Thymus (tissue), 11 donors: ENCODE data around the gene ANKRD12. TPM values are rescaled to one million over a fixed set of nuclear protein-coding genes. Genes with fewer than 3 reads are reported as not detected.
A peak's percentile ranks its signal among the peaks of the same experiment; 100 is the strongest.

Experiments
- DNase-seq, 9 donors: peaks; one replicate each; pipeline ENCODE4 v3.0.0-alpha.2; 2013; ENCODE audit warnings: low spot score in 9 of 9, low read depth in 6 of 9, missing footprints in 1 of 9
- H3K27ac ChIP-seq, 2 donors: one replicate each; pipeline ENCODE4 v1.5.1; 2013; ENCODE audit warnings: control low read depth in 1 of 2, low read depth in 1 of 2, low read length in 1 of 2, mild to moderate bottlenecking in 1 of 2, moderate library complexity in 1 of 2
- H3K27me3 ChIP-seq, 2 donors: one replicate each; pipeline ENCODE4 v1.5.1; 2013; ENCODE audit warnings: low read length in 1 of 2; ENCODE audit not compliant: control insufficient read depth in 2 of 2, insufficient read depth in 1 of 2
- H3K36me3 ChIP-seq, 2 donors: one replicate each; pipeline ENCODE4 v1.5.1; 2013; ENCODE audit warnings: low read length in 1 of 2, mild to moderate bottlenecking in 1 of 2, moderate library complexity in 1 of 2; ENCODE audit not compliant: control insufficient read depth in 2 of 2, insufficient read depth in 2 of 2
- H3K4me1 ChIP-seq, 2 donors: one replicate each; pipeline ENCODE4 v1.5.1; 2013; ENCODE audit warnings: low read length in 2 of 2; ENCODE audit not compliant: control insufficient read depth in 2 of 2, insufficient read depth in 2 of 2
- H3K4me3 ChIP-seq, 2 donors: one replicate each; pipeline ENCODE4 v1.5.1; 2013; ENCODE audit warnings: low read length in 2 of 2, control low read depth in 1 of 2, mild to moderate bottlenecking in 1 of 2
- H3K9me3 ChIP-seq, 2 donors: one replicate each; pipeline ENCODE4 v1.5.1; 2013; ENCODE audit warnings: low read length in 1 of 2, mild to moderate bottlenecking in 1 of 2; ENCODE audit not compliant: control insufficient read depth in 2 of 2, insufficient read depth in 1 of 2
- WGBS: extraction: QIAGEN DNeasy Blood & Tissue Kit; methylation state at CpG from one replicate; pipeline ENCODE4 v1.1.7; 2013; 5-methylcytosine and 5-hydroxymethylcytosine counted together
- polyA plus RNA-seq: library from polyadenylated mRNA; stranded (reverse); fragments of 200-250 nt; gene quantifications from one replicate; pipeline ENCODE4 v1.2.3, GENCODE V29; 2013
- total RNA-seq: library from RNA; stranded (reverse); fragments of 120-200 nt; gene quantifications from one replicate; pipeline ENCODE4 v1.2.4, GENCODE V29; 2013
- donor health status: healthy.

ANKRD12 gene
- total and polyA plus RNA-seq, 2 donors, result 13.0 to 57.9 TPM

GRCh38 chr18:9103376-9103873 is 33.2 kb upstream of the ANKRD12 start:
- Histone ChIP-seq H3K4me3 (peak overlapping the region; percentile 75 to 87), H3K9me3 (no peaks in the 10 kb centered on the region), H3K4me1 (peaks cover 21 to 23% of the 10 kb centered on the region in 2 donors), H3K27ac (peak overlapping the region; percentile 91 to 93), H3K36me3 (peaks cover 0 to 8% of the 10 kb centered on the region in 2 donors), H3K27me3 (no peaks in the 10 kb centered on the region)
- 1% methylated on average over 4 of the region's 4 CpGs for WGBS
- peak in 3 of 9 donors; percentile 29 to 72 (median 60) for DNase-seq

- peaks cover 0 to 8% of the 10 kb centered on the region in 2 donors for H3K36me3 ChIP-seq
- no peaks in the 10 kb centered on the region for H3K9me3 ChIP-seq
- 35% methylated on average over 5 of the region's 5 CpGs for WGBS
- no peaks in the 10 kb centered on the region for H3K27me3 ChIP-seq
- H3K4me1 ChIP-seq, result peaks cover 21 to 23% of the 10 kb centered on the region in 2 donors
- DNase-seq, result no peak
- peak overlapping the region; percentile 75 to 87 for H3K4me3 ChIP-seq
- H3K27ac ChIP-seq, result peak overlapping the region; percentile 64 to 93
Measured at GRCh38 chr18:9104244-9104901, 32.2 kb upstream of the ANKRD12 start.

GRCh38 chr18:9105420-9105819 is 31.2 kb upstream of the ANKRD12 start:
- Histone ChIP-seq H3K27me3 (no peaks in the 10 kb centered on the region), H3K4me3 (no peak overlapping the region), H3K27ac (no peak overlapping the region), H3K36me3 (peaks cover 0 to 8% of the 10 kb centered on the region in 2 donors), H3K9me3 (no peaks in the 10 kb centered on the region), H3K4me1 (peaks cover 21 to 23% of the 10 kb centered on the region in 2 donors)
- DNase-seq, result no peak
- WGBS, result 70% methylated on average over 3 of the region's 3 CpGs

- WGBS, result 83% methylated on average over 1 of the region's 1 CpG
- no peak overlapping the region for H3K27ac ChIP-seq
- H3K9me3 ChIP-seq, result no peaks in the 10 kb centered on the region
Measured at GRCh38 chr18:9106094-9106493, 30.5 kb upstream of the ANKRD12 start.

GRCh38 chr18:9106800-9107584 is 29.6 kb upstream of the ANKRD12 start:
- DNase-seq, result no peak
- no peak overlapping the region for H3K27ac ChIP-seq
- H3K4me1 ChIP-seq, result peaks cover 16 to 18% of the 10 kb centered on the region in 2 donors
- H3K9me3 ChIP-seq, result no peaks in the 10 kb centered on the region
- peaks cover 0 to 10% of the 10 kb centered on the region in 2 donors for H3K36me3 ChIP-seq
- no peak overlapping the region for H3K4me3 ChIP-seq
- 25% methylated on average over 4 of the region's 4 CpGs for WGBS
- H3K27me3 ChIP-seq, result no peaks in the 10 kb centered on the region

More at GRCh38 chr18:9106094-9106493, 30.5 kb upstream of the ANKRD12 start:
- no peak overlapping the region for H3K4me3 ChIP-seq
- H3K36me3 ChIP-seq, result peaks cover 0 to 8% of the 10 kb centered on the region in 2 donors
- peaks cover 21 to 23% of the 10 kb centered on the region in 2 donors for H3K4me1 ChIP-seq
- H3K27me3 ChIP-seq, result no peaks in the 10 kb centered on the region
- DNase-seq, result no peak

GRCh38 chr18:9108911-9109310 is 27.7 kb upstream of the ANKRD12 start:
- no peak overlapping the region for H3K4me3 ChIP-seq
- no peaks in the 10 kb centered on the region for H3K9me3 ChIP-seq
- H3K36me3 ChIP-seq, result peaks cover 0 to 16% of the 10 kb centered on the region in 2 donors
- H3K4me1 ChIP-seq, result peaks cover 15 to 17% of the 10 kb centered on the region in 2 donors
- no peak overlapping the region for H3K27ac ChIP-seq
- H3K27me3 ChIP-seq, result no peaks in the 10 kb centered on the region
- WGBS, result 88% methylated on average over 2 of the region's 2 CpGs
- DNase-seq, result no peak

- no peaks in the 10 kb centered on the region for H3K9me3 ChIP-seq
- H3K27ac ChIP-seq, result no peak overlapping the region
- no peak overlapping the region for H3K4me3 ChIP-seq
- DNase-seq, result no peak
- H3K4me1 ChIP-seq, result peaks cover 9 to 12% of the 10 kb centered on the region in 2 donors
- no peaks in the 10 kb centered on the region for H3K27me3 ChIP-seq
- 92% methylated on average over 4 of the region's 4 CpGs for WGBS
- peaks cover 0 to 16% of the 10 kb centered on the region in 2 donors for H3K36me3 ChIP-seq
Measured at GRCh38 chr18:9109523-9109922, 27.1 kb upstream of the ANKRD12 start.

- Histone ChIP-seq H3K27ac (no peak overlapping the region), H3K4me3 (no peak overlapping the region), H3K4me1 (peaks cover 0 to 2% of the 10 kb centered on the region in 2 donors), H3K9me3 (no peaks in the 10 kb centered on the region), H3K36me3 (peaks cover 0 to 8% of the 10 kb centered on the region in 2 donors), H3K27me3 (no peaks in the 10 kb centered on the region)
- WGBS, result 89% methylated on average over 7 of the region's 7 CpGs
- DNase-seq, result no peak
Measured at GRCh38 chr18:9113468-9114149, 23.0 kb upstream of the ANKRD12 start.
